ENCODE measurements around the gene OTOP2. TPM values are rescaled to one million over a fixed set of nuclear protein-coding genes. Genes with fewer than 3 reads are reported as not detected.

OTOP2 gene
- total and polyA plus RNA-seq, 2 experiments from 2014 or later, result not detected

- H3K4me1 ChIP-seq (ENCODE audit: low read depth), result no peaks in the 10 kb centered on the region
- H3K36me3 ChIP-seq, result no peaks in the 10 kb centered on the region
- no peak for DNase-seq (ENCODE audit: low read depth in 1 of 2, low spot score in 1 of 2)
- TF ChIP-seq CTCF (IDR thresholded peaks at IDR 0.05; ENCODE audit: low read depth, low read length), result no peak
- H3K9me3 ChIP-seq (ENCODE audit: low read depth), result no peaks in the 10 kb centered on the region
- H3K4me3 ChIP-seq, result no peak overlapping the region
- H3K27me3 ChIP-seq, result peaks cover 91% of the 10 kb centered on the region
- H3K27ac ChIP-seq, result no peak overlapping the region
Observed at GRCh38 chr17:74936470-74936799, 12.4 kb downstream of the OTOP2 start.

DNA sequence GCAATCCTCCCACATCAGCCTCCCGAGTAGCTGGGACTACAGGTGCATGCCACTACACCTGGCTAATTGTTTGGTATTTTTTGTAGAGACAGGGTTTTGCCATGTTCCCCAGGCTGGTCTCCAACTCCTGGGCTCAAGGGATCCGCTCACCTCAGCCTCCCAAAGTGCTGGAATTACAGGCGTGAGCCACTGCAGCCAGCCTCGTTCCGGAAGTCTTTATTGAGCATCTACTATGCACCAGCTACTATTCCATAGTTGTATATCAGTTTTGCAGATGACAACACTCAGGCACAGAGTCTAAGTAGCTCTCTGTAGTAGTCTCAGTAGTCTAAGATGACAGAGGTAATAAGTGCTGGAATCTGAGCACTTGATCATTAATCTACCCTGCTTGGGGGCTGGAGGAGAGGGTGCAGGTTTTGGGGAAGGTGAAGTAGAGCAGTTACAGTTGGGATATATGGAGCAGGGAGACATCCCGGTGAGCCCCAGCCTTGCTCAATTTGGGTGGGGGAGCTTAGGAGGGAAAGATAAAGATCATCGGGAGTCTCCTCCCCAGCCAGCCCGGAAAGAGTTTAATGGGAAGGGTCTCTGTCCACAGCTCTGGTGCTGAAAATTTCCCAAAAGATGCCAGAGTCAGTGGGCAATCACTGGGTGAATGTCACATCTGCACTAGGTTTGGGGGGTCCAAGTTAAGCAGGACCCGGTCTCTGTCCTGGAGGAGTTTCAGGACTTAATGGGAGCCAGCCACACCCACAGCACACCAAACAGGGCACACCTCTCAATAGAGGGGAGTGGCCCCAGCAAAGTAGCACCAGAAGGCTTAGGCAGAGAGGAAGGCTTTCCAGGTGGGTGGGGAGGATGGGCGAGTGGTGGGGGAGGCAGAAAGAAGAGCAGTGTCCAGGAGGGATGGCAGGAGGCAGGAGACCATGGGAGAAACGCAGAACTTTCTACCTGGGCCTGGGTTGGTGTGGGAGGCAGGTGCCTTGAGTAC, 13.3 kb downstream of the OTOP2 start:
- Histone ChIP-seq H3K27me3 (peaks cover 97% of the 10 kb centered on the region), H3K4me1 (ENCODE audit: low read depth) (no peaks in the 10 kb centered on the region), H3K27ac (no peak overlapping the region), H3K36me3 (no peaks in the 10 kb centered on the region), H3K9me3 (ENCODE audit: low read depth) (no peaks in the 10 kb centered on the region), H3K4me3 (no peak overlapping the region)
- no peak for TF ChIP-seq CTCF (IDR thresholded peaks at IDR 0.05; ENCODE audit: low read depth, low read length)
- peak in 1 of 2 donors; percentile 57 for DNase-seq (ENCODE audit: low read depth in 1 of 2, low spot score in 1 of 2)

GRCh38 chr17:74938194-74938950, 14.3 kb downstream of the OTOP2 start:
- no peaks in the 10 kb centered on the region for H3K9me3 ChIP-seq (ENCODE audit: low read depth)
- H3K4me1 ChIP-seq (ENCODE audit: low read depth), result no peaks in the 10 kb centered on the region
- H3K27ac ChIP-seq, result no peak overlapping the region
- no peak for TF ChIP-seq CTCF (IDR thresholded peaks at IDR 0.05; ENCODE audit: low read depth, low read length)
- H3K27me3 ChIP-seq, result peaks cover 97% of the 10 kb centered on the region
- no peaks in the 10 kb centered on the region for H3K36me3 ChIP-seq
- no peak for DNase-seq (ENCODE audit: low read depth in 1 of 2, low spot score in 1 of 2)
- no peak overlapping the region for H3K4me3 ChIP-seq

- no peak overlapping the region for H3K4me3 ChIP-seq
- no peak overlapping the region for H3K27ac ChIP-seq
- DNase-seq (ENCODE audit: low read depth in 1 of 2, low spot score in 1 of 2), result no peak
- no peak for TF ChIP-seq CTCF (IDR thresholded peaks at IDR 0.05; ENCODE audit: low read depth, low read length)
- H3K9me3 ChIP-seq (ENCODE audit: low read depth), result no peaks in the 10 kb centered on the region
- peaks cover 97% of the 10 kb centered on the region for H3K27me3 ChIP-seq
- H3K36me3 ChIP-seq, result no peaks in the 10 kb centered on the region
- H3K4me1 ChIP-seq (ENCODE audit: low read depth), result no peaks in the 10 kb centered on the region
Observed at GRCh38 chr17:74939534-74939933, 15.5 kb downstream of the OTOP2 start.

- no peak overlapping the region for H3K27ac ChIP-seq
- no peak overlapping the region for H3K4me3 ChIP-seq
- TF ChIP-seq CTCF (IDR thresholded peaks at IDR 0.05; ENCODE audit: low read depth, low read length), result no peak
- H3K27me3 ChIP-seq, result peaks cover 90% of the 10 kb centered on the region
- no peaks in the 10 kb centered on the region for H3K4me1 ChIP-seq (ENCODE audit: low read depth)
- H3K9me3 ChIP-seq (ENCODE audit: low read depth), result no peaks in the 10 kb centered on the region
- DNase-seq (ENCODE audit: low read depth in 1 of 2, low spot score in 1 of 2), result no peak
- H3K36me3 ChIP-seq, result no peaks in the 10 kb centered on the region
Observed at GRCh38 chr17:74941128-74941725, 17.2 kb downstream of the OTOP2 start.
